ENCODE data around the gene TMEM115. TPM values are rescaled to one million over a fixed set of nuclear protein-coding genes. Genes with fewer than 3 reads are reported as not detected.

TMEM115 gene
- total and polyA plus RNA-seq, 2 experiments from 2014 or later = 17.8 to 49.2 TPM

GRCh38 chr3:50318163-50318562, 41.2 kb downstream of the TMEM115 start:
- H3K4me2 ChIP-seq = no peak overlapping the region
- peaks cover 5% of the 10 kb centered on the region; the same call in 1 of the 2 replicates for H4K20me1 ChIP-seq (replicated peaks; ENCODE audit: insufficient read depth)
- no peak overlapping the region for H2AFZ ChIP-seq
- Mint-ChIP-seq H3K9me3 (peaks cover 12% of the 10 kb centered on the region), H3K36me3 (ENCODE audit: low read depth) (peaks cover 64% of the 10 kb centered on the region), H3K4me3 (no peak overlapping the region; the same call in 2 of the 3 replicates), H3K27ac (no peak overlapping the region), H3K4me1 (peaks cover 25% of the 10 kb centered on the region), H3K27me3 (ENCODE audit: insufficient read depth, low read depth, poor library complexity) (peaks cover 10% of the 10 kb centered on the region)
- H3K27me3 ChIP-seq (ENCODE audit: insufficient read depth) = no peaks in the 10 kb centered on the region
- peaks cover 11% of the 10 kb centered on the region for H3K4me1 ChIP-seq (ENCODE audit: insufficient read depth)
- DNase-seq (ENCODE audit: low spot score) = no peak
- H3F3A ChIP-seq (replicated peaks; ENCODE audit: low read depth) = peaks cover 20% of the 10 kb centered on the region; the same call in 1 of the 2 replicates
- TF ChIP-seq, protein P1, sequence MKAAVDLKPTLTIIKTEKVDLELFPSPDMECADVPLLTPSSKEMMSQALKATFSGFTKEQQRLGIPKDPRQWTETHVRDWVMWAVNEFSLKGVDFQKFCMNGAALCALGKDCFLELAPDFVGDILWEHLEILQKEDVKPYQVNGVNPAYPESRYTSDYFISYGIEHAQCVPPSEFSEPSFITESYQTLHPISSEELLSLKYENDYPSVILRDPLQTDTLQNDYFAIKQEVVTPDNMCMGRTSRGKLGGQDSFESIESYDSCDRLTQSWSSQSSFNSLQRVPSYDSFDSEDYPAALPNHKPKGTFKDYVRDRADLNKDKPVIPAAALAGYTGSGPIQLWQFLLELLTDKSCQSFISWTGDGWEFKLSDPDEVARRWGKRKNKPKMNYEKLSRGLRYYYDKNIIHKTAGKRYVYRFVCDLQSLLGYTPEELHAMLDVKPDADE (IDR thresholded peaks at IDR 0.05) = no peak
- no peak for TF ChIP-seq EZH2 (IDR thresholded peaks at IDR 0.05; ENCODE audit: low read depth, unreplicated experiment)
- no peak for TF ChIP-seq CREB1 (CRISPR knock-in tag; IDR thresholded peaks at IDR 0.05; ENCODE audit: low read depth)
- no peak for TF ChIP-seq ZNF114 (CRISPR knock-in tag; IDR thresholded peaks at IDR 0.05)
- TF ChIP-seq, protein P2, sequence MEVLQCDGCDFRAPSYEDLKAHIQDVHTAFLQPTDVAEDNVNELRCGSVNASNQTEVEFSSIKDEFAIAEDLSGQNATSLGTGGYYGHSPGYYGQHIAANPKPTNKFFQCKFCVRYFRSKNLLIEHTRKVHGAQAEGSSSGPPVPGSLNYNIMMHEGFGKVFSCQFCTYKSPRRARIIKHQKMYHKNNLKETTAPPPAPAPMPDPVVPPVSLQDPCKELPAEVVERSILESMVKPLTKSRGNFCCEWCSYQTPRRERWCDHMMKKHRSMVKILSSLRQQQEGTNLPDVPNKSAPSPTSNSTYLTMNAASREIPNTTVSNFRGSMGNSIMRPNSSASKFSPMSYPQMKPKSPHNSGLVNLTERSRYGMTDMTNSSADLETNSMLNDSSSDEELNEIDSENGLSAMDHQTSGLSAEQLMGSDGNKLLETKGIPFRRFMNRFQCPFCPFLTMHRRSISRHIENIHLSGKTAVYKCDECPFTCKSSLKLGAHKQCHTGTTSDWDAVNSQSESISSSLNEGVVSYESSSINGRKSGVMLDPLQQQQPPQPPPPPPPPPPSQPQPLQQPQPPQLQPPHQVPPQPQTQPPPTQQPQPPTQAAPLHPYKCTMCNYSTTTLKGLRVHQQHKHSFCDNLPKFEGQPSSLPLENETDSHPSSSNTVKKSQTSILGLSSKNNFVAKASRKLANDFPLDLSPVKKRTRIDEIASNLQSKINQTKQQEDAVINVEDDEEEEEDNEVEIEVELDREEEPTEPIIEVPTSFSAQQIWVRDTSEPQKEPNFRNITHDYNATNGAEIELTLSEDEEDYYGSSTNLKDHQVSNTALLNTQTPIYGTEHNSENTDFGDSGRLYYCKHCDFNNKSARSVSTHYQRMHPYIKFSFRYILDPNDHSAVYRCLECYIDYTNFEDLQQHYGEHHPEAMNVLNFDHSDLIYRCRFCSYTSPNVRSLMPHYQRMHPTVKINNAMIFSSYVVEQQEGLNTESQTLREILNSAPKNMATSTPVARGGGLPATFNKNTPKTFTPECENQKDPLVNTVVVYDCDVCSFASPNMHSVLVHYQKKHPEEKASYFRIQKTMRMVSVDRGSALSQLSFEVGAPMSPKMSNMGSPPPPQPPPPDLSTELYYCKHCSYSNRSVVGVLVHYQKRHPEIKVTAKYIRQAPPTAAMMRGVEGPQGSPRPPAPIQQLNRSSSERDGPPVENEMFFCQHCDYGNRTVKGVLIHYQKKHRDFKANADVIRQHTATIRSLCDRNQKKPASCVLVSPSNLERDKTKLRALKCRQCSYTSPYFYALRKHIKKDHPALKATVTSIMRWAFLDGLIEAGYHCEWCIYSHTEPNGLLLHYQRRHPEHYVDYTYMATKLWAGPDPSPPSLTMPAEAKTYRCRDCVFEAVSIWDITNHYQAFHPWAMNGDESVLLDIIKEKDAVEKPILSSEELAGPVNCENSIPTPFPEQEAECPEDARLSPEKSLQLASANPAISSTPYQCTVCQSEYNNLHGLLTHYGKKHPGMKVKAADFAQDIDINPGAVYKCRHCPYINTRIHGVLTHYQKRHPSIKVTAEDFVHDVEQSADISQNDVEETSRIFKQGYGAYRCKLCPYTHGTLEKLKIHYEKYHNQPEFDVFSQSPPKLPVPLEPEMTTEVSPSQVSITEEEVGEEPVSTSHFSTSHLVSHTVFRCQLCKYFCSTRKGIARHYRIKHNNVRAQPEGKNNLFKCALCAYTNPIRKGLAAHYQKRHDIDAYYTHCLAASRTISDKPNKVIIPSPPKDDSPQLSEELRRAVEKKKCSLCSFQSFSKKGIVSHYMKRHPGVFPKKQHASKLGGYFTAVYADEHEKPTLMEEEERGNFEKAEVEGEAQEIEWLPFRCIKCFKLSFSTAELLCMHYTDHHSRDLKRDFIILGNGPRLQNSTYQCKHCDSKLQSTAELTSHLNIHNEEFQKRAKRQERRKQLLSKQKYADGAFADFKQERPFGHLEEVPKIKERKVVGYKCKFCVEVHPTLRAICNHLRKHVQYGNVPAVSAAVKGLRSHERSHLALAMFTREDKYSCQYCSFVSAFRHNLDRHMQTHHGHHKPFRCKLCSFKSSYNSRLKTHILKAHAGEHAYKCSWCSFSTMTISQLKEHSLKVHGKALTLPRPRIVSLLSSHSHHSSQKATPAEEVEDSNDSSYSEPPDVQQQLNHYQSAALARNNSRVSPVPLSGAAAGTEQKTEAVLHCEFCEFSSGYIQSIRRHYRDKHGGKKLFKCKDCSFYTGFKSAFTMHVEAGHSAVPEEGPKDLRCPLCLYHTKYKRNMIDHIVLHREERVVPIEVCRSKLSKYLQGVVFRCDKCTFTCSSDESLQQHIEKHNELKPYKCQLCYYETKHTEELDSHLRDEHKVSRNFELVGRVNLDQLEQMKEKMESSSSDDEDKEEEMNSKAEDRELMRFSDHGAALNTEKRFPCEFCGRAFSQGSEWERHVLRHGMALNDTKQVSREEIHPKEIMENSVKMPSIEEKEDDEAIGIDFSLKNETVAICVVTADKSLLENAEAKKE (CRISPR knock-in tag; IDR thresholded peaks at IDR 0.05) = no peak
- TF ChIP-seq STAT1 (IDR thresholded peaks at IDR 0.05; ENCODE audit: unreplicated experiment) = no peak
- TF ChIP-seq, protein P3, sequence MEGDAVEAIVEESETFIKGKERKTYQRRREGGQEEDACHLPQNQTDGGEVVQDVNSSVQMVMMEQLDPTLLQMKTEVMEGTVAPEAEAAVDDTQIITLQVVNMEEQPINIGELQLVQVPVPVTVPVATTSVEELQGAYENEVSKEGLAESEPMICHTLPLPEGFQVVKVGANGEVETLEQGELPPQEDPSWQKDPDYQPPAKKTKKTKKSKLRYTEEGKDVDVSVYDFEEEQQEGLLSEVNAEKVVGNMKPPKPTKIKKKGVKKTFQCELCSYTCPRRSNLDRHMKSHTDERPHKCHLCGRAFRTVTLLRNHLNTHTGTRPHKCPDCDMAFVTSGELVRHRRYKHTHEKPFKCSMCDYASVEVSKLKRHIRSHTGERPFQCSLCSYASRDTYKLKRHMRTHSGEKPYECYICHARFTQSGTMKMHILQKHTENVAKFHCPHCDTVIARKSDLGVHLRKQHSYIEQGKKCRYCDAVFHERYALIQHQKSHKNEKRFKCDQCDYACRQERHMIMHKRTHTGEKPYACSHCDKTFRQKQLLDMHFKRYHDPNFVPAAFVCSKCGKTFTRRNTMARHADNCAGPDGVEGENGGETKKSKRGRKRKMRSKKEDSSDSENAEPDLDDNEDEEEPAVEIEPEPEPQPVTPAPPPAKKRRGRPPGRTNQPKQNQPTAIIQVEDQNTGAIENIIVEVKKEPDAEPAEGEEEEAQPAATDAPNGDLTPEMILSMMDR (conservative IDR thresholded peaks at IDR 0.05; ENCODE audit: low read depth in 2 of 2) = no peak
- TF ChIP-seq POLR2AphosphoS5 (IDR thresholded peaks at IDR 0.05; ENCODE audit: low read depth) = no peak
- H3K27ac ChIP-seq (ENCODE audit: low read depth) = no peak overlapping the region
- no peak for ATAC-seq
- H3K79me2 ChIP-seq (replicated peaks; ENCODE audit: insufficient read depth) = peaks cover 26% of the 10 kb centered on the region
- peaks cover 8% of the 10 kb centered on the region for H3K36me3 ChIP-seq (ENCODE audit: insufficient read depth)
- H3K4me3 ChIP-seq = no peak overlapping the region
- H3K9me2 ChIP-seq (ENCODE audit: insufficient read depth) = no peaks in the 10 kb centered on the region

All from GM23338 (cell line).